Mucosa of descending colon (tissue), 3 donors: ENCODE measurements around the gene PDE10A. TPM values are rescaled to one million over a fixed set of nuclear protein-coding genes. Genes with fewer than 3 reads are reported as not detected.

ENCODE experiments used
- ATAC-seq: fragments of 200-7000 bp; cut with Tn5 transposase; one replicate; pipeline ENCODE4 v1.9.1; 2020; ENCODE audit warnings: mild to moderate bottlenecking, moderate library complexity
- DNase-seq, 3 donors: peaks; one replicate each; pipeline ENCODE4 v3.0.0-alpha.2; 2020
- H3K36me3 ChIP-seq: fragments of 200-600 bp; one replicate; pipeline ENCODE4 v1.8.0; 2021; ENCODE audit warnings: low read depth, mild to moderate bottlenecking
- H3K4me1 ChIP-seq: fragments of 200-600 bp; one replicate; pipeline ENCODE4 v1.8.0; 2021; ENCODE audit warnings: low read depth, mild to moderate bottlenecking
- H3K4me3 ChIP-seq: fragments of 200-600 bp; one replicate; pipeline ENCODE4 v1.8.0; 2021; ENCODE audit warnings: mild to moderate bottlenecking
- H3K9me3 ChIP-seq: fragments of 200-600 bp; one replicate; pipeline ENCODE4 v1.8.0; 2021; ENCODE audit warnings: mild to moderate bottlenecking
- intact Hi-C, 2 donors: fragments of 100-400 bp; cut with DNase I in 1 of 2; cut with micrococcal nuclease in 1 of 2; formaldehyde crosslinking; loops; one replicate each; pipeline versions ENCODE4 v1.11.0 to v1.11.1; 2022; cut with DNase I, micrococcal nuclease
- total RNA-seq, 3 donors: library from RNA; stranded (reverse); fragmentation: NEBNext Ultra II Directional in 2 of 3; extraction: Animal tissue kit (Norgen Biotek cat#: 25700) in 2 of 3; gene quantifications; one replicate each; pipeline versions ENCODE4 v1.2.1 to v1.2.4, GENCODE V29; 2021 to 2023
- TF ChIP-seq, protein P1 (sequence below): fragments of 200-600 bp; IDR thresholded peaks from one replicate; pipeline ENCODE4 v1.8.0; 2022; ENCODE audit warnings: antibody characterized with exemption, mild to moderate bottlenecking
- donor health status: DM: no; HTN: no; CAD: no; lungs with moderate emphysema.
- donor health status: DM: no; HTN: no; CAD: no.
- donor health status: DM: no; HTN: yes; CAD: no.

Gene PDE10A
- total RNA-seq, 3 donors from 2014 or later, result 1.7 to 18.0 (median 1.7) TPM

DNA sequence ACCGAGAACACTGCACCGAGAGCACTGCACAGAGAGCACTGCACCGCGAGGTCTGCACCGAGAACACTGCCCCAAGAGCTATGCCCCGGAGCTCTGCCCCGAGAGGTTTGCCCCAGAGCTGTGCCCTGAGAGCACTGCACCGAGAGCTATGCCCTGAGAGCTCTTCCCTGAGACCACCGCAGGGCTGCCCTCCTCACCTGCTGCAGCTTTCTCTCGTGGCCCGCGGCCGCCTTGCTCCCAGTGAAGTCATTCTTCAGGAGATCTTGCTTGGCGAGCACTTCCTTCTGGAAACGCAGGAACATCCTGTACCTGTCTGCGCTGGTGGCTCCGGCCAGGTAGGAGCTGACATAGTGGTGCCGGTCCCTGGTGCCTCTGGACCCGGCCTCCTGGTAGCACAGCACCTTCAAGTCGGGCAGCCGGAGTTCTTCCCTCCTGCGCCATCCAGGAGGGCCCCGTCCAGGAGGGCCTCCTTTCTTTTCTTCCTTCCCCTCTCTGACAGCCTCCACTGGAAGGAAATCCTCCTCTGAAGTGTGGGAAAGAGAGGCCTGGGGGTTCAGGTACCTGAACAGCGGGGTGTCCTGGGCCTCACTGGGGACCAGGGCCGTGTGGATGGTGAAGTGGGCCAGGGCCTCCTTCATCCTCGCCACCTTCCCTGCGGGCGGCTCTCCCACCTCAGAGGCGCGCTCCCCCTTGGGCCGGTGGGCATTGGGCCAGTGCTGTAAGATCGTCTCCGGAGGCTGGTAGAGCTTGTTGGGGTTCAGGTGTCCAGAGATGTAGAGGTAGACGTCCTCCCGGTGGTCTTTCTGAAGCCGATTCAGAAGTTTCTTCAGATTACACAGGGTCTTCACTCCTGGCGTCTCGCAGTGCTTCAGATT is 361.4 kb downstream of the PDE10A start:
- Histone ChIP-seq H3K4me1 (no peaks in the 10 kb centered on the region), H3K9me3 (peaks cover 55% of the 10 kb centered on the region), H3K36me3 (no peaks in the 10 kb centered on the region), H3K4me3 (no peak overlapping the region)
- DNase-seq (no peak), ATAC-seq (no peak)
- intact Hi-C loops, result no loop called here
- TF ChIP-seq, protein P1, sequence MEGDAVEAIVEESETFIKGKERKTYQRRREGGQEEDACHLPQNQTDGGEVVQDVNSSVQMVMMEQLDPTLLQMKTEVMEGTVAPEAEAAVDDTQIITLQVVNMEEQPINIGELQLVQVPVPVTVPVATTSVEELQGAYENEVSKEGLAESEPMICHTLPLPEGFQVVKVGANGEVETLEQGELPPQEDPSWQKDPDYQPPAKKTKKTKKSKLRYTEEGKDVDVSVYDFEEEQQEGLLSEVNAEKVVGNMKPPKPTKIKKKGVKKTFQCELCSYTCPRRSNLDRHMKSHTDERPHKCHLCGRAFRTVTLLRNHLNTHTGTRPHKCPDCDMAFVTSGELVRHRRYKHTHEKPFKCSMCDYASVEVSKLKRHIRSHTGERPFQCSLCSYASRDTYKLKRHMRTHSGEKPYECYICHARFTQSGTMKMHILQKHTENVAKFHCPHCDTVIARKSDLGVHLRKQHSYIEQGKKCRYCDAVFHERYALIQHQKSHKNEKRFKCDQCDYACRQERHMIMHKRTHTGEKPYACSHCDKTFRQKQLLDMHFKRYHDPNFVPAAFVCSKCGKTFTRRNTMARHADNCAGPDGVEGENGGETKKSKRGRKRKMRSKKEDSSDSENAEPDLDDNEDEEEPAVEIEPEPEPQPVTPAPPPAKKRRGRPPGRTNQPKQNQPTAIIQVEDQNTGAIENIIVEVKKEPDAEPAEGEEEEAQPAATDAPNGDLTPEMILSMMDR, result no peak

DNA sequence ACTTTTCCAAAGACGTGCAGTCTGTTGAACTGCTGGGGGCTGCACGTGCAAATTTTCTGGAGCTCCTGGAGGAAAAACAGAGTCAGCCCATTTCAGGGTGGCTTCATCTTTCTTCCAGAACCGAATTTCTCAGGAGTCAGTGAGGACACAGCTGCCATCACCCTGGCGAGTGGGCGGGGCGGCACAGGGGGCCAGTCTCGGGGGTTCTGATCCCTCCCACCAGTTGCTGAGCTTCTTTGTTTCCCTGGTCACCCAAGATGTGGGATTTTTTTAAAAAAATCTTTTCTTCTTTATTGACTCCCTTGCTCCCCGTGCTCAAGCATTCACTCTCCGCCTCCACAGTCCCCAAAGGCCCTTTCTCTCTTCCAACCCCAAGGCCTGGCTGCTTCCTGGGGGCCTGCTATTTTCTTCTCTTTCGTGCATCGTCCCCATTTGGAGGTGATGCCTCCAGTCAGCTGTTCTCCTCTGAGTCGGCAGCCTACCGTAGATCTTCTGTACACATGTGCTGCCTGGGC is 362.6 kb downstream of the PDE10A start:
- TF ChIP-seq, protein P1, result no peak
- no peak for ATAC-seq
- Histone ChIP-seq H3K4me1 (no peaks in the 10 kb centered on the region), H3K9me3 (peaks cover 57% of the 10 kb centered on the region), H3K4me3 (no peak overlapping the region), H3K36me3 (no peaks in the 10 kb centered on the region)
- no peak for DNase-seq
- intact Hi-C loops, result no loop called here

DNA sequence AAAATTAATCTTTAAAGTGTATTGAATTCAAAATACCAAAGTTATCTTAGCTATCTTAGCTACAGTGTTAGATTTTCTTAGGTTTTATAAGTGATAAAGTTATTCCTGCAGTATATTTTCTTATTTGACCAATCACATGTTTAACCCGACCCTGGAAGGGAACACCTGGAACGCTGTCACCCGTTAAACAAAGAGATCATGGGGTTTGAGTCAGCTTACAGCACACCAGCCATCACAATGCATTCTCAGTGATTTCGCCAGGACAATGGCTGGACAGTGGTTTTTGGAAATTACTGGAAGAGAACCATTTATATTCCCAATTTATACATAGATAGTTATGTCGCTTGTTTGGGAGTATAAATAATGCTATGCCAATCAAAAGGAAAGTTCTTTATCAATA is 364.2 kb downstream of the PDE10A start:
- Histone ChIP-seq H3K4me3 (no peak overlapping the region), H3K36me3 (no peaks in the 10 kb centered on the region), H3K9me3 (peaks cover 60% of the 10 kb centered on the region), H3K4me1 (no peaks in the 10 kb centered on the region)
- DNase-seq (no peak), ATAC-seq (no peak)
- intact Hi-C loops, result no loop called here
- TF ChIP-seq, protein P1, result no peak

DNA sequence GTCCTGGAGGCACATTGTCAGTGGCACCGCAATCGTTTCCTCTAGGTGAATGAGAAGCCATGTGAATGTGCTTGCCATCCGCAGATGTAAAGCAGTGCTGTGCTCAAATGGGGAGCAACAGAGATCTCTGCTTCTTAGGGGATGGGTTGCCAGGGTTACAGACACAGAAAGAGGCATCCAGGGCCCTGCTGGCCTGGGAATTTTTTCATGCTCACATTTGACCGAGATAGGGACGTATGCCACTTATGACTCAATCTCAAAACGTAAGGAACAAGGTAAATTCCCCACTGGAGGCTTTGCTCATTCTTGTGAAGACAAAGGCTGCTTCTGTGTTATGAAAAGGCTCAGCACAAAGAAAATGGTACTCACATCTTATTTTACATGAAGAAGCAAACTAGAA is 364.6 kb downstream of the PDE10A start:
- ATAC-seq (no peak), DNase-seq (no peak)
- Histone ChIP-seq H3K4me3 (no peak overlapping the region), H3K4me1 (no peaks in the 10 kb centered on the region), H3K36me3 (no peaks in the 10 kb centered on the region), H3K9me3 (peaks cover 62% of the 10 kb centered on the region)
- intact Hi-C loops, result no loop called here
- TF ChIP-seq, protein P1, result no peak

DNA sequence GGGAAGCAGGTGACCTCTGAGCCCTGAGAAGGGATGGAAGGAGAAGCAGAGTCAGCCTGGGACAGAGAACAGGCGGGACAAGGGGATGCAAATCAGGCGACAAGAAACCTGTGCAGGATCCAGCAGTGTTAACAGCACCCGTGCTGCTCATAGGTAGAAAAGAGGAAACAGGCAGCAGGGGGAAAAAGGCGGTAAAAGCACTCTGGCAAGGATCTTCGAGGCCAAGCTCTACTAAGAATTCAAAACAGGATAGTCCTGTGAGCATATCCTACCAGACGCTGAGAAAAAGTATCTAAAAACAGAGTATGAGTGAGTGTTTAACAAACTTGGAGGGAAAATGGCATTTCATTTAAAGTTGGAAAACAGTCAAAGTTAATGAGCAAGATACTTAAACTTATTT is 370.4 kb downstream of the PDE10A start:
- TF ChIP-seq, protein P1, result no peak
- Histone ChIP-seq H3K9me3 (peaks cover 39% of the 10 kb centered on the region), H3K4me1 (no peaks in the 10 kb centered on the region), H3K36me3 (no peaks in the 10 kb centered on the region), H3K4me3 (no peak overlapping the region)
- intact Hi-C loops, result no loop called here
- DNase-seq, result no peak
- no peak for ATAC-seq
